Astrocyte (in vitro differentiated cells and primary cell): ENCODE results near the gene PLEKHA4. TPM values are rescaled to one million over a fixed set of nuclear protein-coding genes. Genes with fewer than 3 reads are reported as not detected.

Experiments
- DNase-seq: peaks from one replicate; pipeline ENCODE4 v3.0.0-alpha.2; 2010; ENCODE audit warnings: low read depth
- FAIRE-seq: peaks from 2 replicates; lab custom pipeline; 2011; peaks lifted over from hg19 to GRCh38; lab: Jason Lieb, UNC
- H2AFZ ChIP-seq: 2 replicates; pipeline ENCODE4 v1.6.0; 2012; ENCODE audit warnings: low read depth, low read length, inconsistent platforms
- H3K27ac ChIP-seq: 2 replicates; pipeline ENCODE4 v1.5.1; 2011; ENCODE audit warnings: low read depth, low read length, inconsistent platforms
- H3K27me3 ChIP-seq: 2 replicates; pipeline ENCODE4 v1.6.0; 2011; ENCODE audit warnings: low read length, inconsistent platforms; ENCODE audit not compliant: insufficient read depth
- H3K36me3 ChIP-seq: 2 replicates; pipeline ENCODE4 v1.5.1; 2011; ENCODE audit warnings: low read length, inconsistent platforms; ENCODE audit not compliant: insufficient read depth
- H3K4me1 ChIP-seq: 2 replicates; pipeline ENCODE4 v1.5.1; 2011; ENCODE audit warnings: low read length, inconsistent platforms; ENCODE audit not compliant: insufficient read depth
- H3K4me2 ChIP-seq: 2 replicates; pipeline ENCODE4 v1.6.0; 2012; ENCODE audit warnings: low read length, inconsistent platforms
- H3K4me3 ChIP-seq: 2 replicates; pipeline ENCODE4 v1.5.1; 2011; ENCODE audit warnings: low read depth, mild to moderate bottlenecking, low read length, inconsistent platforms; ENCODE audit not compliant: insufficient read depth
- H3K79me2 ChIP-seq: 2 replicates; pipeline ENCODE4 v1.6.0; 2012; ENCODE audit warnings: mild to moderate bottlenecking, low read length, inconsistent platforms; ENCODE audit not compliant: insufficient read depth
- H3K9ac ChIP-seq: 2 replicates; pipeline ENCODE4 v1.6.0; 2012; ENCODE audit warnings: mild to moderate bottlenecking, low read length, inconsistent platforms
- H3K9me3 ChIP-seq: 2 replicates; pipeline ENCODE4 v1.5.1; 2012; ENCODE audit warnings: low read depth, mild to moderate bottlenecking, low read length, inconsistent platforms; ENCODE audit not compliant: insufficient read depth
- H4K20me1 ChIP-seq: 2 replicates; pipeline ENCODE4 v1.6.0; 2012; ENCODE audit warnings: low read length, inconsistent platforms; ENCODE audit not compliant: insufficient read depth
- H3K27ac Mint-ChIP-seq: one replicate; pipeline ENCODE4 v1.8.0; 2021; ENCODE audit warnings: mild to moderate bottlenecking, mixed read lengths; ENCODE audit not compliant: unreplicated experiment
- H3K27me3 Mint-ChIP-seq: one replicate; pipeline ENCODE4 v1.8.0; 2021; ENCODE audit warnings: low read depth, mixed read lengths; ENCODE audit not compliant: unreplicated experiment
- H3K36me3 Mint-ChIP-seq: one replicate; pipeline ENCODE4 v1.8.0; 2021; ENCODE audit warnings: low read depth, mixed read lengths; ENCODE audit not compliant: unreplicated experiment
- H3K4me1 Mint-ChIP-seq: one replicate; pipeline ENCODE4 v1.8.0; 2021; ENCODE audit warnings: low read depth, mixed read lengths; ENCODE audit not compliant: unreplicated experiment
- H3K4me3 Mint-ChIP-seq: one replicate; pipeline ENCODE4 v1.8.0; 2021; ENCODE audit warnings: mild to moderate bottlenecking, moderate library complexity, mixed read lengths; ENCODE audit not compliant: unreplicated experiment
- H3K9me3 Mint-ChIP-seq: one replicate; pipeline ENCODE4 v1.8.0; 2021; ENCODE audit warnings: mild to moderate bottlenecking, mixed read lengths; ENCODE audit not compliant: unreplicated experiment
- EZH2 ChIP-seq: IDR thresholded peaks from 2 replicates; pipeline ENCODE4 v1.6.1; 2012; ENCODE audit warnings: mild to moderate bottlenecking, low read length, inconsistent platforms; ENCODE audit not compliant: insufficient read depth
- total RNA-seq: library from RNA; stranded (reverse); gene quantifications from 2 replicates; pipeline ENCODE4 v1.2.1, GENCODE V29; 2021
- TF ChIP-seq, protein P1 (sequence below): IDR thresholded peaks from 2 replicates; pipeline ENCODE4 v1.5.1; 2011; ENCODE audit warnings: low read depth, mild to moderate bottlenecking, inconsistent platforms, low read length, moderate library complexity; ENCODE audit not compliant: insufficient read depth

The PLEKHA4 gene
- total RNA-seq, 1 donor from 2014 or later = 27.5 TPM

DNA sequence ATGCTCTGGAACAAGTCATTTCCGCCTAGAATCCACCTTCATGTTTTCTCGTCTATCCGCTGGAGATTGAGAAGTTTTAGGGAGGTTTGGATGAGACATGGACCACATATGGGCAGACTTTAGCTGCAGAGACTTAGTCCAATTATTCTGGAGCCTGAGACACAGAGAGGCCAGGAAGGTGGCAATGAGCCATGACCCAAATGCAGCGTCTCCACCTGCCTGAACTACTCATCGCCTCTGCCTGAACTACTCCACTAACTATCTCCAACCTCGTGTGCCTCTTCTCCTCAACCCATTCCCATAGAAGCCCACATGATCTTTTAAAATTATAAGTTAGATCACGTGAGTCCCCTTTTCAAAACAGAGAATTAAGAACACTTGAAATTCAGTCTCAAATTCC lies 5.6 kb downstream of the PLEKHA4 start:
- H3K4me2 ChIP-seq = no peak overlapping the region
- peaks cover 2% of the 10 kb centered on the region for H3K27me3 Mint-ChIP-seq
- no peak overlapping the region for H3K4me3 ChIP-seq
- H3K4me3 Mint-ChIP-seq = no peak overlapping the region
- H2AFZ ChIP-seq = no peak overlapping the region
- no peaks in the 10 kb centered on the region for H3K9me3 Mint-ChIP-seq
- no peak overlapping the region for H3K9ac ChIP-seq
- no peaks in the 10 kb centered on the region for H4K20me1 ChIP-seq
- H3K9me3 ChIP-seq = no peaks in the 10 kb centered on the region
- no peaks in the 10 kb centered on the region for H3K27me3 ChIP-seq
- FAIRE-seq = no peak
- H3K27ac Mint-ChIP-seq = no peak overlapping the region
- no peaks in the 10 kb centered on the region for H3K36me3 ChIP-seq
- H3K4me1 Mint-ChIP-seq = peaks cover 5% of the 10 kb centered on the region
- no peak for DNase-seq
- peaks cover 14% of the 10 kb centered on the region for H3K79me2 ChIP-seq
- peaks cover 10% of the 10 kb centered on the region for H3K4me1 ChIP-seq
- H3K27ac ChIP-seq = no peak overlapping the region
- TF ChIP-seq, protein P1, sequence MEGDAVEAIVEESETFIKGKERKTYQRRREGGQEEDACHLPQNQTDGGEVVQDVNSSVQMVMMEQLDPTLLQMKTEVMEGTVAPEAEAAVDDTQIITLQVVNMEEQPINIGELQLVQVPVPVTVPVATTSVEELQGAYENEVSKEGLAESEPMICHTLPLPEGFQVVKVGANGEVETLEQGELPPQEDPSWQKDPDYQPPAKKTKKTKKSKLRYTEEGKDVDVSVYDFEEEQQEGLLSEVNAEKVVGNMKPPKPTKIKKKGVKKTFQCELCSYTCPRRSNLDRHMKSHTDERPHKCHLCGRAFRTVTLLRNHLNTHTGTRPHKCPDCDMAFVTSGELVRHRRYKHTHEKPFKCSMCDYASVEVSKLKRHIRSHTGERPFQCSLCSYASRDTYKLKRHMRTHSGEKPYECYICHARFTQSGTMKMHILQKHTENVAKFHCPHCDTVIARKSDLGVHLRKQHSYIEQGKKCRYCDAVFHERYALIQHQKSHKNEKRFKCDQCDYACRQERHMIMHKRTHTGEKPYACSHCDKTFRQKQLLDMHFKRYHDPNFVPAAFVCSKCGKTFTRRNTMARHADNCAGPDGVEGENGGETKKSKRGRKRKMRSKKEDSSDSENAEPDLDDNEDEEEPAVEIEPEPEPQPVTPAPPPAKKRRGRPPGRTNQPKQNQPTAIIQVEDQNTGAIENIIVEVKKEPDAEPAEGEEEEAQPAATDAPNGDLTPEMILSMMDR = no peak
- TF ChIP-seq EZH2 = no peak
- H3K36me3 Mint-ChIP-seq = peaks cover 35% of the 10 kb centered on the region

DNA sequence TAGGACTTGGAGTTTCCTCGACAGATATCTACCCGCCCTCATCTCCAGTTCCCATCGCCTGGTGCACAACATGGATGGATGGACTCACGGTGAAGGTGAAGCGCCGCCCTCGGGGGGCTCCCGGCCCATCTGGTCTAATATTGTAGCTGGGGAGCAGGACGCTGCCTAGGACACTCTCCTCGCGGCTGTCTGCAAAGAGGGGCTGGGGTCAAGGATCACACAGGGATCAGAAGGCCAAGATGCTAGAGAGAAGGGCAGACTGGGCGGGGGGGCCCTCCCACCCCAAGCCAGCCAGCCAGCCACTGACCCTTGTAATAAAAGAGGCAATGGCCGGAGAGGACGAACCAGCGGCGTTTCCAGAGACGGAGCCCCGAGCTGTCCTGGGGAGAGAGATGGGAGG lies 7.1 kb downstream of the PLEKHA4 start:
- no peaks in the 10 kb centered on the region for H3K9me3 ChIP-seq
- no peak overlapping the region for H3K4me2 ChIP-seq
- DNase-seq (no peak), FAIRE-seq (no peak)
- H3K27ac Mint-ChIP-seq = no peak overlapping the region
- no peaks in the 10 kb centered on the region for H4K20me1 ChIP-seq
- H3K4me1 ChIP-seq = no peaks in the 10 kb centered on the region
- H3K4me3 ChIP-seq = no peak overlapping the region
- no peaks in the 10 kb centered on the region for H3K27me3 ChIP-seq
- H3K79me2 ChIP-seq = peaks cover under 1% of the 10 kb centered on the region
- no peak overlapping the region for H3K9ac ChIP-seq
- H3K27ac ChIP-seq = no peak overlapping the region
- peaks cover 38% of the 10 kb centered on the region for H3K36me3 Mint-ChIP-seq
- H3K4me1 Mint-ChIP-seq = peaks cover 3% of the 10 kb centered on the region
- H2AFZ ChIP-seq = no peak overlapping the region
- no peaks in the 10 kb centered on the region for H3K36me3 ChIP-seq
- no peaks in the 10 kb centered on the region for H3K9me3 Mint-ChIP-seq
- peak overlapping the region; percentile 57 for H3K4me3 Mint-ChIP-seq
- peaks cover 2% of the 10 kb centered on the region for H3K27me3 Mint-ChIP-seq
- TF ChIP-seq, protein P1 = no peak
- TF ChIP-seq EZH2 = no peak

DNA sequence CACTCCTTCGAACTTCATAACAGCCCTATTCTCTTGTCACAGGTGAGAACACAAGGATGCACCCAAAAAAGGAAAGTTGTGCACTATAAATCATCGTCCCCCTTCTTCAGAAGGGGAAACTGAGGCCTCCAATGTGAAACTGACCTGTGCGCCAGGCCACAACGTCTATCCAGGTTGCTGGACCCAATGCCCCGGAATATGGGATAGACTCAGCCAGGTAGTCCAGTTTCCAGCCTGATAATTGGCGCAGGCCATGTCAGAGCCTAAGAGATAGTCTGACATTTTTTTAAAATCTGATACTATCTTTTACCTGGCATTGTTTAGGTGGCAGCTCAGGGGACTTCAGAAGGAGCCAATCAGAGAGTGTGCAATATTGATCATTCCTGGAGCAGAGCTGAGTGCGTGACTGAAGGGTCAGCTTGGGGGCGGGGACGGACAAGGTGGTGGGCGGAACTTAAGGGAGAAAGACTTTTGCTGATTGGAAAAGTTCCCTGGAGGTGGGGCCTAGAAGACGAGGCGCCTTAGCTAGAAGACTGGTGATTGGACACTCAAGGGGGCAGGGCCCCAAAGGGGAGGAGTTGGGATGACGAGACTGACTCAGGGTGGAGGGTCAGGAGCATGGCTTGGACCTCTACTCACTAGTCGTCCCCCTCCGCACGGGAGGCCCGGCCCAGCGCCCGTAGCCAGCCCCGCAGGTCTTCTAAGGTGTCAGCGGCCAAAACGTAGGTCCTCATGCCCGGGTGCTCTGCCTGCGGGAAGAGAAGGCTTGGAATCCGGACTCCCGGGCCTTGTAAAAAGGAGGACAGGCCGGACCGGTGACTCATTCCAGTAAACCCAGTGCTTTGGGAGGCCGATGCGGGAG lies 8.5 kb downstream of the PLEKHA4 start:
- H3K9me3 ChIP-seq = no peaks in the 10 kb centered on the region
- Mint-ChIP-seq H3K27me3 (peaks cover 2% of the 10 kb centered on the region), H3K36me3 (peaks cover 38% of the 10 kb centered on the region), H3K4me3 (peak overlapping the region; percentile 34), H3K9me3 (no peaks in the 10 kb centered on the region), H3K4me1 (peaks cover 3% of the 10 kb centered on the region), H3K27ac (no peak overlapping the region)
- H2AFZ ChIP-seq = no peak overlapping the region
- H3K4me2 ChIP-seq = no peak overlapping the region
- H3K36me3 ChIP-seq = no peaks in the 10 kb centered on the region
- no peaks in the 10 kb centered on the region for H3K79me2 ChIP-seq
- H4K20me1 ChIP-seq = no peaks in the 10 kb centered on the region
- no peak overlapping the region for H3K27ac ChIP-seq
- TF ChIP-seq EZH2 = no peak
- TF ChIP-seq, protein P1 = no peak
- no peaks in the 10 kb centered on the region for H3K27me3 ChIP-seq
- no peak overlapping the region for H3K4me3 ChIP-seq
- H3K9ac ChIP-seq = no peak overlapping the region
- H3K4me1 ChIP-seq = no peaks in the 10 kb centered on the region
- no peak for FAIRE-seq
- no peak for DNase-seq
